IPS-18a (cell line): ENCODE results near the gene LMF2.
"Not testable (repeated sequence)": the region's sequence is repeated elsewhere in the genome, so short reads cannot be mapped to it uniquely, and the experiment has no call there.

Experiments used
- H3K27ac ChIP-seq: one replicate; pipeline ENCODE4 v1.5.1; 2013; ENCODE audit warnings: low read length
- H3K27me3 ChIP-seq: one replicate; pipeline ENCODE4 v1.6.1; 2013; ENCODE audit warnings: mild to moderate bottlenecking, low read length; ENCODE audit not compliant: control insufficient read depth, insufficient read depth
- H3K36me3 ChIP-seq: one replicate; pipeline ENCODE4 v1.6.1; 2013; ENCODE audit warnings: low read depth, low read length; ENCODE audit not compliant: control insufficient read depth
- H3K4me1 ChIP-seq: one replicate; pipeline ENCODE4 v1.6.1; 2013; ENCODE audit warnings: low read depth, low read length; ENCODE audit not compliant: control insufficient read depth
- H3K4me3 ChIP-seq: one replicate; pipeline ENCODE4 v1.5.1; 2013; ENCODE audit warnings: low read length
- H3K9ac ChIP-seq: one replicate; pipeline ENCODE4 v1.6.1; 2013; ENCODE audit warnings: mild to moderate bottlenecking, low read length, moderate library complexity
- H3K9me3 ChIP-seq: one replicate; pipeline ENCODE4 v1.6.1; 2013; ENCODE audit warnings: low read depth, low read length; ENCODE audit not compliant: control insufficient read depth

Gene LMF2

DNA sequence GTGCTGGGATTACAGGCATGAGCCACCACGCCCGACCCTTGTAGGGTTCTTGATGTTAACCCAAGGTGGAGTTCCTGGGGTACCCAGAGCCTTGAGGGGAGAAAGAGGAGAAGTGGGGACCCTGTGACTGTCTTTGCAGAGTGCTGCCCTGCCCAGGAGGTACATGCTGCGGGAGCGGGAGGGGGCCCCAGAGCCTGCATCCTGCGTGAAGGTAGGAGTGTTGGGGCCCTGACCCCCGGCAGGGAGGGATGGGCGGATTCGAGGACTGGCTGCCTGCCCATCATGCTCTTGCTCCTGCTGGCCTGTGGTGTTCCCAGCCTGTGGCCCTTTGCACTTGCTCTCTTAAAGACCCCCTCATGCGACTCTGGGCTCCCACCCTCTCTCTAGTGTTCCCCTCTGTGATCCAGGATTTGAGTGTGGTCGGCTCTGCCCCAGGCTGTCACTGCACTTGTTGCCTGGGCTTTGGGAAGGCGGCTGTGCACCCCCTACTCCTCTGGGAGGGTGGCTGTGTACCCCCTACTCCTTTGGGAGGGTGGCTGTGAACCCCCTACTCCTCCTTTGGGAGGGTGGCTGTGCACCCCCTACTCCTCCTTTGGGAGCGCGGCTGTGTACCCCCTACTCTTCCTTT lies 13.4 kb upstream of the LMF2 start:
- H3K4me3 ChIP-seq = no peak overlapping the region
- no peak overlapping the region for H3K27ac ChIP-seq
- no peaks in the 10 kb centered on the region for H3K4me1 ChIP-seq
- peaks cover 45% of the 10 kb centered on the region for H3K36me3 ChIP-seq
- no peaks in the 10 kb centered on the region for H3K9me3 ChIP-seq
- no peaks in the 10 kb centered on the region for H3K27me3 ChIP-seq
- no peak overlapping the region for H3K9ac ChIP-seq

DNA sequence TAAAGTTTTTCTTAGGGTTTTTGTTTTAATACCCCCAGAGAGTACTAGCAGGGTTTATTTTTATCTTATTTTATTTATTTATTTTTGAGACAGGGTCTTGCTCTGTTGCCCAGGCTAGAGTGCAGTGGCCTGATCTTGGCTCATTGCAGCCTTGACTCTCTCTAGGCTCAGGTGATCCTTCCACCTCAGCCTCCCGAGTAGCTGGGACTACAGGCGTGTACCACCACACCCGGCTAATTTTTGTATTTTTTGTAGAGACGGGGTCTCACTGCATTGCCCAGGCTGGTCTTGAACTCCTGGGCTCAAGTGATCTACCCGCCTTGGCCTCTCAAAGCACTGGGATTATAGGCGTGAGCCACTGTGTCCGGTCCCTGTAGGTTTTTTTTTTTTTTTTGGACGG lies 12.7 kb upstream of the LMF2 start:
- peaks cover 45% of the 10 kb centered on the region for H3K36me3 ChIP-seq
- not testable (repeated sequence) for H3K9ac ChIP-seq, H3K27me3 ChIP-seq, H3K9me3 ChIP-seq, H3K4me3 ChIP-seq, H3K27ac ChIP-seq, H3K4me1 ChIP-seq

DNA sequence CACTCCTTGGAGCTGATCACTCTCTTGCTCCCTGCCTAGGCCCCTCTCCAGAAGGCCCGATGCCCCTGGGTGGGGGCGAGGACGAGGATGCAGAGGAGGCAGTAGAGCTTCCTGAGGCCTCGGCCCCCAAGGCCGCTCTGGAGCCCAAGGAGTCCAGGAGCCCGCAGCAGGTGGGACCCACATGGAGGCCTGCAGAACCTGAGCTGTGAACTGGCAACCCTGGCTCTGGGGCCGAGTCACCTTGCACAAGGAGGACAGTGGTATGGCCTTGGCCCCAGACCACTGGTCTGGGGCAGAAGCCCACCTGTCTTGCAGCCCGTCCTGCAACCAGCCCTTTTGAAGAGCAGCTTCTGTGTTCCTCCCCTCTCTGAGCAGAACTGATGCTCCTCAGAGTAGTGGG lies 11.6 kb upstream of the LMF2 start:
- Histone ChIP-seq H3K27me3 (no peaks in the 10 kb centered on the region), H3K36me3 (peaks cover 45% of the 10 kb centered on the region), H3K27ac (no peak overlapping the region), H3K9me3 (no peaks in the 10 kb centered on the region), H3K9ac (no peak overlapping the region), H3K4me1 (no peaks in the 10 kb centered on the region), H3K4me3 (no peak overlapping the region)

DNA sequence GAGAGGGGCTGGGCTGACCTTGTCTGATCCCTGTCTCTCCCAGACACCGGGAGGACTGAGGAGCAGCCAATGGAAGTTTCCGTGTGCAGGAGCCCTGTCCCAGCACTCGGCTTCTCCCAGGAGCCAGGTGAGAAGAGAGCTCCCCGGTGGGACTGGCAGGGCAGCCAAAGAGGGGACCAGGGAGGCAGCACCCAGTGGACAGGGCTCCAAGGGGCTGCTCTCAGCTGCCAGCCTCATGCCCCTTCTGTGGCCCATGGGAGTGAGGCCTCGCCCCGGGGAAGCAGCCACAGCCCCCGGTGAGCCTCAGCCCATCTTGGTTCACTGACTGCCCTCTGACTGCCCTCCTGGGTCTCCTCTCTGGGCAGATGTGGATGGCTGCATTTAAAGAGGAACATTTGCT lies 11.1 kb upstream of the LMF2 start:
- Histone ChIP-seq H3K27ac (no peak overlapping the region), H3K9me3 (no peaks in the 10 kb centered on the region)

DNA sequence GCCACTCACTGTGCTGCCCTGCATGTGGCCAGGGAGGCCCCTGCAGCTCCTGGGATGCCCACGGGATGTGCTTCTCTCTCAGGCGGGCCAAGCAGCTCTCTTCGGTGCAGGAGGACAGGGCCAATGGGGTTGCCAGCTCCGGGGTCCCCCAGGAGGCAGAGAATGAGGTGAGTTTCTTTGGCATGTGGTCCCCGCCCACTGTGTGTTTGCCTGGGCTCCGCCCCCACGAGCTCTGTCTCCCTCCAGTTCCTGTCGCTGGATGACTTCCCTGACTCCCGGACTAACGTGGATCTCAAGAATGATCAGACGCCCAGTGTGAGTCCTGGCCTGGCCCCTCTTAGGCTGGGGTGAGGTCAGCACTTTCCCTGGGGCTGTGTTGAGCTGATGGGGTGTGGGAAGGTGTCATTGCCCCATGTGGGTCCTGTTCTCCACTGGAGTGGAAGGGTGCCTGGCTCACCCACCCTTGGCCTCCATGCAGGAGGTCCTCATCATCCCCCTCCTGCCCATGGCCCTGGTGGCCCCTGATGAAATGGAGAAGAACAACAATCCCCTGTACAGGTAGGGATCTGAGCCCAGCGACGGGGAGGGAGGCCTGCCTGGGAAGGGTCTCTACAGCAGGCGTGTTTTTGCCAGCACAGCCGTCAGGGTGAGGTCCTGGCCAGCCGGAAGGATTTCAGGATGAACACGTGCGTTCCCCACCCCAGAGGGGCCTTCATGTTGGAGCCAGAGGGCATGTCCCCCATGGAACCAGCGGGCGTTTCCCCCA lies 10.2 kb upstream of the LMF2 start:
- H3K4me1 ChIP-seq = no peaks in the 10 kb centered on the region
- no peak overlapping the region for H3K27ac ChIP-seq
- no peak overlapping the region for H3K9ac ChIP-seq
- H3K9me3 ChIP-seq = no peaks in the 10 kb centered on the region
- peaks cover 37% of the 10 kb centered on the region for H3K36me3 ChIP-seq
- no peaks in the 10 kb centered on the region for H3K27me3 ChIP-seq
- no peak overlapping the region for H3K4me3 ChIP-seq

More for the DNA sequence above, 11.1 kb upstream of the LMF2 start:
- Histone ChIP-seq H3K9ac (no peak overlapping the region), H3K36me3 (peaks cover 45% of the 10 kb centered on the region), H3K4me3 (no peak overlapping the region), H3K4me1 (no peaks in the 10 kb centered on the region), H3K27me3 (no peaks in the 10 kb centered on the region)

DNA sequence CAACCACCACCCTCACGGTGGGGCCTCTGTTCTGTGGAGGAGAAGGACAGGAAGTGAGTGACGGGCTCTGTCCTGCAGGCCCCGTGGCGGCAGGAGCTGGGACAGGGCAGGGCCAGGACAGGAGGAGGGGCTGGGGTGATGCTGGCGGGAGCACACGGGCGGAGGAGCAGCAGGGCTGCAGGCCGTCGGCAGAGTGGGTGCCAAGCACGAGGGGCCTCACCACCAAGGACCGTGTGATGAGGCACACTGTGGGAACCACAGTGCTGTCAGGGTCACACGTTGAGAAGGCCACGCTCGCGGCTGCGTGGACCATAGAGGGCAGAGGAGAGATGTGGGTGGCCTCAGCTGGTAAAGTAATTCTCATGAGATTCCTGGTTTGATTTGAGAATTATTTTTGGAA lies 9.4 kb upstream of the LMF2 start:
- Histone ChIP-seq H3K4me3 (no peak overlapping the region), H3K27me3 (no peaks in the 10 kb centered on the region), H3K27ac (no peak overlapping the region), H3K9ac (no peak overlapping the region), H3K9me3 (no peaks in the 10 kb centered on the region), H3K4me1 (no peaks in the 10 kb centered on the region), H3K36me3 (peaks cover 34% of the 10 kb centered on the region)

DNA sequence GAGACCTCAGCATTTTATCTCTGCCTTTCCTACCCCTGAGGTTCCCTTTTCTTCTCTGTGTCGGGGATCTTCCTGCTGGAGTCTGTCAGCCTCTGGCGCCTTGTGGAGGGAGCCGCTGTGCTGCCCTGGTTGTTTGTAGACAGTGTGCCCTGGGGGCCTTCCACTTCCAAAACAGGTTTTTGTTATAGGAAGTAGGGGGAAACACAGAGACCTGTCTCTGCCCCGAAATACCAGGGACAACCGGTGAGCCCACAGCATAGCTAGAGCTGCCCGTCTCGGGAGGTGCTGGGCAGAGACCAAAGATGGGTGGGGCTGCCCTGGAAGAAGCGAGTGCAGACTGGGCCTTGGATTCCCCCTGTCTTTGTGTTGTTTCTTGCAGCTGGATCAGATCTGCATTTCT lies 8.6 kb upstream of the LMF2 start:
- no peak overlapping the region for H3K27ac ChIP-seq

DNA sequence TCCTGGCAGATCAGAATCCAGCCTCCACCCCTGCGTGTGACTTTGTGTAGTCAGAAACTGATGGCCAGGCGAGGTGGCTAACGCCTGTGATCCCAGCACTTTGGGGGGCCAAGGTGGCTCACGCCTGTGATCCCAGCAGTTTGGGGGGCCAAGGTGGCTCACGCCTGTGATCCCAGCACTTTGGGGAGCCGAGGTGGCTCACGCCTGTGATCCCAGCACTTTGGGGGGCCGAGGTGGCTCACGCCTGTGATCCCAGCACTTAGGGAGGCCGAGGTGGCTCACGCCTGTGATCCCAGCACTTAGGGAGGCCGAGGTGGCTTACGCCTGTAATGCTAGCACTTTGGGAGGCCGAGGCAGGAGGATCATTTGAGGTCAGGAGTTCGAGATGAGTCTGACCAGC lies 5.7 kb upstream of the LMF2 start:
- Histone ChIP-seq H3K9ac (no peak overlapping the region), H3K4me3 (no peak overlapping the region), H3K27ac (no peak overlapping the region)

More for the DNA sequence above, 8.6 kb upstream of the LMF2 start:
- H3K27me3 ChIP-seq = no peaks in the 10 kb centered on the region
- H3K9ac ChIP-seq = no peak overlapping the region
- H3K36me3 ChIP-seq = peaks cover 25% of the 10 kb centered on the region
- no peaks in the 10 kb centered on the region for H3K4me1 ChIP-seq
- no peak overlapping the region for H3K4me3 ChIP-seq
- H3K9me3 ChIP-seq = no peaks in the 10 kb centered on the region

DNA sequence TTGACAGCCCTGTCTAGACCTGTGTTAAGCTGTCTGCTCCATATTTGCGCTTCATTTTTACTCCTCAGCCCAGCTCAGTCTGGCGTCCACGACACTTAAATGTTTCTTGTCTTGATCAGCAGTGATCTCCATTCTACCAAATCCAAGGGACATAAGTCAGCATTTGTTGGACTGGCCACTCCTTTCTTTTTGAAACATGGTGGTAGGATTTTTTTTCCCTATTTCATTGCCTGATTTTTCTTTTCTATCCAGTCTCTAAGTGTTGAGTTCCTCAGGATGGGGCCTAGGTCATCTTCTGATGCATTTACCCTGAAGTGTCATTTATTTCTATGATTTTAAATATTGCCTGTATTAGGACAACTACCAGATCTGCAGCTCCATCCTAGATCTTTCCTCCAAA lies 1.4 kb upstream of the LMF2 start:
- no peaks in the 10 kb centered on the region for H3K36me3 ChIP-seq
- peak overlapping the region; percentile 92 for H3K4me3 ChIP-seq
- no peaks in the 10 kb centered on the region for H3K9me3 ChIP-seq
- no peak overlapping the region for H3K27ac ChIP-seq
- peak overlapping the region; percentile 78 for H3K9ac ChIP-seq
- H3K4me1 ChIP-seq = no peaks in the 10 kb centered on the region
- no peaks in the 10 kb centered on the region for H3K27me3 ChIP-seq

More for the DNA sequence above, 5.7 kb upstream of the LMF2 start:
- no peaks in the 10 kb centered on the region for H3K9me3 ChIP-seq
- H3K36me3 ChIP-seq = peaks cover 11% of the 10 kb centered on the region
- no peaks in the 10 kb centered on the region for H3K4me1 ChIP-seq
- H3K27me3 ChIP-seq = no peaks in the 10 kb centered on the region

DNA sequence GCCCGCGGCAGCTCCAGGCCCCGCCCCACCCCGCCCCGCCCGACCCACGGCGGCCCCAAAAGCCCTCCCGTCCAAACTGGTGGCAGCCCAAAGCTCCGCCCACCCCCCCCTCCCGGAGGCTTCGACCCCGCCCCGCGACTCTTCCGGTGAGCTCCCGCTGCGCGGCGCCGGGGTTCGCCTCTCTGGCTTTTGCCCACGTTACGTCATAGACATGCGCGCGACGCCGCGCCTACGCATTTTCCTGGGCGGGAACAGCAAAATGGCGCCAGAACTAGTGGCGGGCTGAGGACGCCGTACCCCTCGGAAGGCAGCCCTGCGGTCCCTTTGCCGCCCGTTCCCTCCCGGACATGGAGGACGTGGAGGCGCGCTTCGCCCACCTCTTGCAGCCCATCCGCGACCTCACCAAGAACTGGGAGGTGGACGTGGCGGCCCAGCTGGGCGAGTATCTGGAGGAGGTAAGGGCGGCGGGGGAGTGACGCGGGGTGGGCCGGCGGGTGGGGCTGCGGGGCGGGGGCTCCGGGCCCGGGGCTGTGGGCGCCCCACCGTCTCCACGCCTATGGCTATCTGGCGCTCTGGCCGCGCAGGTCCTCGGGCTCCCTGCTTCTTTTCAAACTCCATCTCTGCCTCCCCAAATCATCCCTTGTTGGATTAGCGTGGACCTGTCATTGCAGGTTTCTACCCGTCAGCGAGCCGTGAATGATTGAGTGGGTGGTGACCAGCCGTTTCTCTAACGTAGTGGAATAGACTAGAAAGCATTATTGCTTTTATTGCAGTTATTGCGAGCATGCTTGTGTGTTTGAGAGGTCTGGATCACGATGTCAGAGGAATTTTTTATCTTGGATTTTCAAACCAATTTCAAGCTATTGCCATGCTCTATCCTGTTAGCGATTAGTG lies 736 bp upstream of the LMF2 start, which contains the start of gene NCAPH2:
Gene NCAPH2, plus strand, starts transcription at position 234 of the 894 bp plus-strand sequence. Its CDS starts 114 bp downstream, at position 348.
- peak within 1 kb of the TSS; percentile 92 for H3K4me3 ChIP-seq

DNA sequence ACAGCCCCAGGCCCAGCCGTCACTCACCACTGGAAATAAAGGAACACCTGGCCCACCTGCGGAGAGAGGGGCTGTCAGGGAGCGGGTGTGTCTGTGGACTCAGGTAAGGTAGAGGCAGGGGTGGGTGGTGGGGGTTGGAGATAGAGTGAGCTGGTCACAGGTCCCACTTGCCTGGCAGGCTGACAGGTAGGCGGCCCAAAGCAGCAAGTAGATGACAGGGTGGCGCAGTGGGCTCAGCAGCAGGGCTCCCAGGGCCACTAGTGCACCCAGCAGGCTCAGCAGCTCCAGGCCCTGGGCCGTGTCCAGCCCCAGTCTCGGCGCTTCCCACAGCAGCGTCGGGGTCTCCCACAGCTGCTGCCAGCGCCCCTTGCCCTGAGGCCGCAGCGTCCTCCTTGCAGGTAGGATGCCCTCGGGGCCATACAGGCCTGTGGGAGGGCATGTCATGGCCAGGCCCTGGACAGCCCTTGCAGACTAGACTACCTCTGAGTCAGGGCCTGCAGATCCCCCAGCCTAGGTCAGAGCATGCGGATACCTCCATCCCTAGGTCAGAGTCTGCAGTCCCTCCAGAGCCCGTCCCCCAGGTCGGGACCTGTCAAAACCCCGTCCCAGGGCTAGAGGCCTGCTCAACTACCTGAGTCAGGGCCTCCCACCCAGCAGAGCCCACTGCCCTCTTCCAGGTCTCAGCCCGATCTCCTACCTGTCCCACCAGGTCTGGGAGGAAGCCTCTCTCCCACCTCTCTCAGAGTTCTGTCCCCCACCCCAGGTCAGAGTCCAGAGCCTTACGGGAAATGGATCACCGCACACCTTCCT lies 686 bp downstream of the LMF2 start:
- Histone ChIP-seq H3K4me1 (no peaks in the 10 kb centered on the region), H3K9ac (peak overlapping the region; percentile 65), H3K9me3 (no peaks in the 10 kb centered on the region), H3K36me3 (no peaks in the 10 kb centered on the region), H3K27ac (no peak overlapping the region), H3K27me3 (no peaks in the 10 kb centered on the region), H3K4me3 (peak overlapping the region; percentile 77)

More for the DNA sequence above, 736 bp upstream of the LMF2 start, which contains the start of gene NCAPH2:
- Histone ChIP-seq H3K27ac (peak within 1 kb of the TSS; percentile 82), H3K9me3 (no peaks in the 10 kb centered on the region), H3K27me3 (no peaks in the 10 kb centered on the region), H3K4me1 (no peaks in the 10 kb centered on the region), H3K9ac (peak within 1 kb of the TSS; percentile 78), H3K36me3 (no peaks in the 10 kb centered on the region)
